Measurements from ENCODE around the gene KCNH8.

Gene KCNH8

GRCh38 chr3:19399836-19400235 is 251.5 kb downstream of the KCNH8 start:
- Histone ChIP-seq H3K36me3 (ENCODE audit: insufficient read depth, insufficient read length, low read length) (no peaks in the 10 kb centered on the region), H3K9ac (ENCODE audit: insufficient read length, low read depth) (no peak overlapping the region)
- no peak for TF ChIP-seq YY1 (IDR thresholded peaks at IDR 0.05; ENCODE audit: insufficient read depth, insufficient read length)
- TF ChIP-seq SUZ12 (IDR thresholded peaks at IDR 0.05; ENCODE audit: extremely low read depth, insufficient read depth, insufficient read length): no peak
- TF ChIP-seq ZNF274 (IDR thresholded peaks at IDR 0.05; ENCODE audit: low read depth, low read length): no peak

DNA sequence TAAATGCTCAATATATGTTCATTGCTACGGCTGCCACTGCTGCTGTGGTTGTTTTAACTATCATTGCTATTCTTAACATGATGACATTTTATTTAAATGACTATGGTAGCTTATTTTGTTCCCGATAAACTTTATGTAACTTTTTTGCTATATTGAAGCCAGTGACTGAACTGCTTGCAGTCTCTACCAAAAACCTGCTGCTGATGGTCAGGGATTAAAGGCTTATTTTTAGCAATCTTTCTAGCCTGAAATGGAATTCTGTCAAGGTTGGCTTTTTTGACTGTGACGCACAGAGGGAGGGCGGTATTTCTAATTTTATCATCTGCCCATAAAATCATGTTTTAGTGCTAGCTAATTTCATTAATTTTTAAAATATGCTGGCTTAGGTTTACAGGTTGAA is 271.8 kb downstream of the KCNH8 start:
- TF ChIP-seq SUZ12 (IDR thresholded peaks at IDR 0.05; ENCODE audit: extremely low read depth, insufficient read depth, insufficient read length) (no peak), ZNF274 (IDR thresholded peaks at IDR 0.05; ENCODE audit: low read depth, low read length) (no peak), YY1 (IDR thresholded peaks at IDR 0.05; ENCODE audit: insufficient read depth, insufficient read length) (no peak)
- H3K9me3 ChIP-seq (ENCODE audit: insufficient read depth, low read length): no peaks in the 10 kb centered on the region
- no peak for DNase-seq (ENCODE audit: low read depth, low spot score)
- H3K36me3 ChIP-seq (ENCODE audit: insufficient read depth, insufficient read length, low read length): no peaks in the 10 kb centered on the region
- no peaks in the 10 kb centered on the region for H3K27me3 ChIP-seq (ENCODE audit: insufficient read depth, insufficient read length)
- H3K9ac ChIP-seq (ENCODE audit: insufficient read length, low read depth): no peak overlapping the region
- no peak overlapping the region for H3K4me3 ChIP-seq (ENCODE audit: insufficient read length, low read depth)
- no peaks in the 10 kb centered on the region for H3K4me1 ChIP-seq (ENCODE audit: insufficient read depth, insufficient read length)

More at GRCh38 chr3:19399836-19400235, 251.5 kb downstream of the KCNH8 start:
- DNase-seq (ENCODE audit: low read depth, low spot score): no peak
- Histone ChIP-seq H3K9me3 (ENCODE audit: insufficient read depth, low read length) (no peaks in the 10 kb centered on the region), H3K27me3 (ENCODE audit: insufficient read depth, insufficient read length) (no peaks in the 10 kb centered on the region), H3K4me1 (ENCODE audit: insufficient read depth, insufficient read length) (no peaks in the 10 kb centered on the region), H3K4me3 (ENCODE audit: insufficient read length, low read depth) (no peak overlapping the region)

- TF ChIP-seq YY1 (IDR thresholded peaks at IDR 0.05; ENCODE audit: insufficient read depth, insufficient read length): no peak
- no peak for TF ChIP-seq ZNF274 (IDR thresholded peaks at IDR 0.05; ENCODE audit: low read depth, low read length)
- no peak for TF ChIP-seq SUZ12 (IDR thresholded peaks at IDR 0.05; ENCODE audit: extremely low read depth, insufficient read depth, insufficient read length)
- no peak overlapping the region for H3K4me3 ChIP-seq (ENCODE audit: insufficient read length, low read depth)
- H3K4me1 ChIP-seq (ENCODE audit: insufficient read depth, insufficient read length): no peaks in the 10 kb centered on the region
- H3K27me3 ChIP-seq (ENCODE audit: insufficient read depth, insufficient read length): no peaks in the 10 kb centered on the region
- H3K9me3 ChIP-seq (ENCODE audit: insufficient read depth, low read length): no peaks in the 10 kb centered on the region
- H3K9ac ChIP-seq (ENCODE audit: insufficient read length, low read depth): no peak overlapping the region
- H3K36me3 ChIP-seq (ENCODE audit: insufficient read depth, insufficient read length, low read length): no peaks in the 10 kb centered on the region
- no peak for DNase-seq (ENCODE audit: low read depth, low spot score)
These were observed 277.5 kb downstream of the KCNH8 start for GRCh38 chr3:19425825-19426224.

GRCh38 chr3:19427422-19428149 is 279.3 kb downstream of the KCNH8 start:
- no peak for DNase-seq (ENCODE audit: low read depth, low spot score)
- no peaks in the 10 kb centered on the region for H3K9me3 ChIP-seq (ENCODE audit: insufficient read depth, low read length)
- no peak overlapping the region for H3K4me3 ChIP-seq (ENCODE audit: insufficient read length, low read depth)
- TF ChIP-seq YY1 (IDR thresholded peaks at IDR 0.05; ENCODE audit: insufficient read depth, insufficient read length) (no peak), SUZ12 (IDR thresholded peaks at IDR 0.05; ENCODE audit: extremely low read depth, insufficient read depth, insufficient read length) (no peak), ZNF274 (IDR thresholded peaks at IDR 0.05; ENCODE audit: low read depth, low read length) (no peak)
- no peaks in the 10 kb centered on the region for H3K27me3 ChIP-seq (ENCODE audit: insufficient read depth, insufficient read length)
- no peaks in the 10 kb centered on the region for H3K4me1 ChIP-seq (ENCODE audit: insufficient read depth, insufficient read length)
- no peaks in the 10 kb centered on the region for H3K36me3 ChIP-seq (ENCODE audit: insufficient read depth, insufficient read length, low read length)
- H3K9ac ChIP-seq (ENCODE audit: insufficient read length, low read depth): no peak overlapping the region

DNA sequence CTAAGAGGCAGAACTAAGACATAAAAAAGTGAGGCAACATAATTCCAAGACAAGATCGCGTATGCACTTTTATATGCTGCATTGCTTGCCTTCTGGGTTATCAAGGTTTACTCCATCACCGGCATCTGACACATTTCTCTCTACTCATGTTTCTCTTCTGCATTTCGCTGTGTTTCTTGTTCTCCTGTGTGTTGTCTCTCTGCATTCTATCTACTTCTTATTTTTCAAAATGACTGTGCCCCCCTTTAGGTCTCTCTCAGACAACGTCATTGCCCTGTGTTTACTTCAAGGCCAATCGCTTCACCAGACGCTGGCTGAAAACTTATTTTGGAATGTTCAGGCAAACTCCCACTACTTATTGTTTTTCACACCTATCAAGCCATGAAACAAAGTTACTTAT is 280.4 kb downstream of the KCNH8 start:
- no peak for DNase-seq (ENCODE audit: low read depth, low spot score)
- no peaks in the 10 kb centered on the region for H3K4me1 ChIP-seq (ENCODE audit: insufficient read depth, insufficient read length)
- H3K4me3 ChIP-seq (ENCODE audit: insufficient read length, low read depth): no peak overlapping the region
- TF ChIP-seq ZNF274 (IDR thresholded peaks at IDR 0.05; ENCODE audit: low read depth, low read length) (no peak), SUZ12 (IDR thresholded peaks at IDR 0.05; ENCODE audit: extremely low read depth, insufficient read depth, insufficient read length) (no peak), YY1 (IDR thresholded peaks at IDR 0.05; ENCODE audit: insufficient read depth, insufficient read length) (no peak)
- no peak overlapping the region for H3K9ac ChIP-seq (ENCODE audit: insufficient read length, low read depth)
- no peaks in the 10 kb centered on the region for H3K27me3 ChIP-seq (ENCODE audit: insufficient read depth, insufficient read length)
- no peaks in the 10 kb centered on the region for H3K36me3 ChIP-seq (ENCODE audit: insufficient read depth, insufficient read length, low read length)
- H3K9me3 ChIP-seq (ENCODE audit: insufficient read depth, low read length): no peaks in the 10 kb centered on the region

DNA sequence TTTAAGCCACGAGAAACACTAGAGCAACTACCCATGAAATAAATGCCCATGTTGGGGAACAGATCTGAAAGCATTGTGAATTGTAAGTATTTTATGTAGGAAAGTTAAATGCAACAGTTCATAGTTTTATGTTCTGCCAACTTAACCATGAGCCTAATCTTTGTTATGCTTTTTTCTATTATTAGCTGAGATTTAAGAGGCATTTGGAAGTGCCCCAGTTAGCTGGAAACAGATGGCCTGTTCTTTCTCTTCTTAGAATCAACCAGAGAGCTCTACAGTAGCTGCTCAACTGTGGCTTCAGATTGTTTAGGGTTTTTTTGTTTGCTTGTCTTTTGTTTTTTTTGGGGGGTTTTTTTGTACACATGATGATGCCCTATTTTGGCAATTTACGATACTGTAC is 284.4 kb downstream of the KCNH8 start:
- H3K4me1 ChIP-seq (ENCODE audit: insufficient read depth, insufficient read length): no peaks in the 10 kb centered on the region
- TF ChIP-seq SUZ12 (IDR thresholded peaks at IDR 0.05; ENCODE audit: extremely low read depth, insufficient read depth, insufficient read length) (no peak), YY1 (IDR thresholded peaks at IDR 0.05; ENCODE audit: insufficient read depth, insufficient read length) (no peak), ZNF274 (IDR thresholded peaks at IDR 0.05; ENCODE audit: low read depth, low read length) (no peak)
- no peaks in the 10 kb centered on the region for H3K9me3 ChIP-seq (ENCODE audit: insufficient read depth, low read length)
- H3K36me3 ChIP-seq (ENCODE audit: insufficient read depth, insufficient read length, low read length): no peaks in the 10 kb centered on the region
- no peak for DNase-seq (ENCODE audit: low read depth, low spot score)
- H3K4me3 ChIP-seq (ENCODE audit: insufficient read length, low read depth): no peak overlapping the region
- no peak overlapping the region for H3K9ac ChIP-seq (ENCODE audit: insufficient read length, low read depth)
- no peaks in the 10 kb centered on the region for H3K27me3 ChIP-seq (ENCODE audit: insufficient read depth, insufficient read length)

- no peaks in the 10 kb centered on the region for H3K9me3 ChIP-seq (ENCODE audit: insufficient read depth, low read length)
- no peak for DNase-seq (ENCODE audit: low read depth, low spot score)
- no peaks in the 10 kb centered on the region for H3K36me3 ChIP-seq (ENCODE audit: insufficient read depth, insufficient read length, low read length)
- H3K4me1 ChIP-seq (ENCODE audit: insufficient read depth, insufficient read length): no peaks in the 10 kb centered on the region
- H3K27me3 ChIP-seq (ENCODE audit: insufficient read depth, insufficient read length): no peaks in the 10 kb centered on the region
- H3K9ac ChIP-seq (ENCODE audit: insufficient read length, low read depth): no peak overlapping the region
- TF ChIP-seq YY1 (IDR thresholded peaks at IDR 0.05; ENCODE audit: insufficient read depth, insufficient read length) (no peak), ZNF274 (IDR thresholded peaks at IDR 0.05; ENCODE audit: low read depth, low read length) (no peak), SUZ12 (IDR thresholded peaks at IDR 0.05; ENCODE audit: extremely low read depth, insufficient read depth, insufficient read length) (no peak)
- H3K4me3 ChIP-seq (ENCODE audit: insufficient read length, low read depth): no peak overlapping the region
These were observed 288.4 kb downstream of the KCNH8 start for GRCh38 chr3:19436746-19437145.

Measured in NT2/D1 (cell line).